DOHH2 (cell line): ENCODE measurements around the gene PGM5.

Experiments
- H3F3A ChIP-seq: fragments of 200-600 bp; sonication (generic), shearing (Covaris generic); 2 replicates; pipeline ENCODE4 v1.6.0; 2016; ENCODE audit warnings: antibody characterized with exemption, mild to moderate bottlenecking; ENCODE audit not compliant: control insufficient read depth, insufficient read depth
- H3K27ac ChIP-seq: fragments of 200-600 bp; sonication (generic); 2 replicates; pipeline ENCODE4 v1.5.1; 2014; ENCODE audit warnings: low read depth, mild to moderate bottlenecking, low read length, moderate library complexity
- H3K27me3 ChIP-seq: fragments of 200-600 bp; sonication (generic); 2 replicates; pipeline ENCODE4 v1.6.1; 2014; ENCODE audit warnings: mild to moderate bottlenecking, low read length, mixed read lengths; ENCODE audit not compliant: control insufficient read depth
- H3K36me3 ChIP-seq: fragments of 200-600 bp; sonication (generic); 2 replicates; pipeline ENCODE4 v1.6.1; 2014; ENCODE audit warnings: mild to moderate bottlenecking, low read length, moderate library complexity, mixed read lengths; ENCODE audit not compliant: control insufficient read depth
- H3K4me1 ChIP-seq: fragments of 200-600 bp; sonication (generic); 2 replicates; pipeline ENCODE4 v1.6.1; 2014; ENCODE audit warnings: mild to moderate bottlenecking, low read length, mixed read lengths; ENCODE audit not compliant: control insufficient read depth
- H3K4me2 ChIP-seq: fragments of 200-600 bp; sonication (generic); 2 replicates; pipeline ENCODE4 v1.6.0; 2014; ENCODE audit warnings: mild to moderate bottlenecking, low read length, moderate library complexity
- H3K4me3 ChIP-seq: fragments of 200-600 bp; sonication (generic); 2 replicates; pipeline ENCODE4 v1.5.1; 2014; ENCODE audit warnings: mild to moderate bottlenecking, low read length, mixed read lengths
- H3K79me2 ChIP-seq: fragments of 200-600 bp; sonication (generic); 2 replicates; pipeline ENCODE4 v1.6.1; 2014; ENCODE audit warnings: mild to moderate bottlenecking, low read length, mixed read lengths; ENCODE audit not compliant: control insufficient read depth
- H3K9me2 ChIP-seq: fragments of 200-600 bp; sonication (generic); replicated peaks from 2 replicates; pipeline ENCODE4 v1.6.1; 2014; ENCODE audit warnings: mild to moderate bottlenecking, low read length, mixed read lengths; ENCODE audit not compliant: control insufficient read depth
- H3K9me3 ChIP-seq: fragments of 200-600 bp; sonication (generic); 2 replicates; pipeline ENCODE4 v1.6.1; 2014; ENCODE audit warnings: antibody characterized with exemption, low read length, mixed read lengths; ENCODE audit not compliant: control insufficient read depth, insufficient read depth
- H4K20me1 ChIP-seq: fragments of 200-600 bp; sonication (generic); 2 replicates; pipeline ENCODE4 v1.6.0; 2014; ENCODE audit warnings: low read depth, mild to moderate bottlenecking, antibody characterized with exemption, low read length, moderate library complexity; ENCODE audit not compliant: control insufficient read depth, insufficient read depth
- EZH2phosphoT487 ChIP-seq: fragments of 200-600 bp; sonication (generic); IDR thresholded peaks from 2 replicates; pipeline ENCODE4 v1.6.1; 2017; ENCODE audit warnings: borderline replicate concordance, mild to moderate bottlenecking, antibody characterized with exemption, low read length, moderate library complexity, mixed read lengths
- TF ChIP-seq, protein P1 (sequence below): fragments of 200-600 bp; sonication (generic); IDR thresholded peaks from one replicate; pipeline ENCODE4 v1.5.1; 2014; ENCODE audit warnings: antibody characterized with exemption, mild to moderate bottlenecking, low read depth, low read length; ENCODE audit not compliant: poor library complexity, severe bottlenecking

The PGM5 gene

DNA sequence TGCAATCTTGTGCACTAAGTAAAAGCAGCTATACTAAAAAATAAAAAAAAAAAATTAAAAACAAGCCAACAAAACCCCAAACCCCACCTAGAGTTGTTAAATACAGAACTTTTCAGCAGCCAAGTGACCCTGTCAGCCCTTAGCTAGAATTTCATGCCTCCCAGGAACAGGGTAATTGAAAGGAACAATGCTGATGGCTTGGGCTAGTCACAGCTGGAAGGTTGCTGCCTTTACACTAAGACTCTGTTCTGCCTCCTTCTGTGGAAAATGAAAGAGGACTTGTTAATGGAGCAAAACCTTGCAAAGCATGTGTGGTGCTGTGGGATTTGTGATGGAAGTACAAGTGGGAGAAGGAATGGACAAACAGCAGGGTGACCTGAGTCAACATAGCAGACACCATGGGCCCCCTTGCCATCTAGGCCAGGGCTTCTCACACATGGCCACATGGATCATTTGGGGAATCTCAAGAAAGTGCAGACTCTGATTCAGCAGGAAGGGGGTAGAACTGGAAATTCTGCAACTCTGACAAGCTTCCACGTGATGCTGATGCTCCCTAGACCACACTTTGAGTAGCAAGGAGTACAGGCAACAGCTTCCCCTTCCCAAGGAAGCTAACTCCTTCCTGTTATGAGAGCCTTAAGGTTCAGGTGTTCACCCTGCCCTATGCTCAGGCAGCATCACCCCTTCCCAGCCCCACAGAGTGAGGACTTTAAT is 199.2 kb downstream of the PGM5 start:
- Histone ChIP-seq H3K4me2 (no peak overlapping the region), H3K79me2 (no peaks in the 10 kb centered on the region), H3K4me1 (no peaks in the 10 kb centered on the region), H3K4me3 (no peak overlapping the region), H3K36me3 (no peaks in the 10 kb centered on the region), H3K9me2 (no peaks in the 10 kb centered on the region), H3K27me3 (no peaks in the 10 kb centered on the region), H3F3A (no peaks in the 10 kb centered on the region), H4K20me1 (no peaks in the 10 kb centered on the region), H3K9me3 (no peaks in the 10 kb centered on the region), H3K27ac (no peak overlapping the region)
- no peak for TF ChIP-seq EZH2phosphoT487
- TF ChIP-seq, protein P1, sequence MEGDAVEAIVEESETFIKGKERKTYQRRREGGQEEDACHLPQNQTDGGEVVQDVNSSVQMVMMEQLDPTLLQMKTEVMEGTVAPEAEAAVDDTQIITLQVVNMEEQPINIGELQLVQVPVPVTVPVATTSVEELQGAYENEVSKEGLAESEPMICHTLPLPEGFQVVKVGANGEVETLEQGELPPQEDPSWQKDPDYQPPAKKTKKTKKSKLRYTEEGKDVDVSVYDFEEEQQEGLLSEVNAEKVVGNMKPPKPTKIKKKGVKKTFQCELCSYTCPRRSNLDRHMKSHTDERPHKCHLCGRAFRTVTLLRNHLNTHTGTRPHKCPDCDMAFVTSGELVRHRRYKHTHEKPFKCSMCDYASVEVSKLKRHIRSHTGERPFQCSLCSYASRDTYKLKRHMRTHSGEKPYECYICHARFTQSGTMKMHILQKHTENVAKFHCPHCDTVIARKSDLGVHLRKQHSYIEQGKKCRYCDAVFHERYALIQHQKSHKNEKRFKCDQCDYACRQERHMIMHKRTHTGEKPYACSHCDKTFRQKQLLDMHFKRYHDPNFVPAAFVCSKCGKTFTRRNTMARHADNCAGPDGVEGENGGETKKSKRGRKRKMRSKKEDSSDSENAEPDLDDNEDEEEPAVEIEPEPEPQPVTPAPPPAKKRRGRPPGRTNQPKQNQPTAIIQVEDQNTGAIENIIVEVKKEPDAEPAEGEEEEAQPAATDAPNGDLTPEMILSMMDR: no peak

DNA sequence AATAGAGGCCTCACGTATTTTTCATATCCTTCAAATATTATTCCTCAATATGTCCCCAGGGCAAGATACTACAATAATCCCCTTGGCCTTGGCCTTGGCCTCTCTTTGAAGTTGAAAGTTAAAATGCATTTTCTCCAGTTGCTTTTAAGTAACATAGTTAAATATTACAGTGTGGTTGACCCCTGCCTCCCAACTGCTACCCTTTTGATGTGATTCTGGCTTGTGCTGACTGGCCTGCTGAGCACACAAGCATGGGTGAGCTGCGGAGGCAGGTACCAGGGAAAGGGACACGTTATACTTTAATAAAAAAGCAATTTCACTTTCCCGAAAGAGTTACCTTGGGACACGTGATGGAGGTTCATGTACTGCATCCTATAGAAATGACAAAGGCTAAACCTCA is 202.1 kb downstream of the PGM5 start:
- no peaks in the 10 kb centered on the region for H3K9me3 ChIP-seq
- H3K4me1 ChIP-seq: no peaks in the 10 kb centered on the region
- no peak overlapping the region for H3K4me2 ChIP-seq
- H3K9me2 ChIP-seq: no peaks in the 10 kb centered on the region
- H3K27ac ChIP-seq: no peak overlapping the region
- no peaks in the 10 kb centered on the region for H3K79me2 ChIP-seq
- no peaks in the 10 kb centered on the region for H3K36me3 ChIP-seq
- H3F3A ChIP-seq: no peaks in the 10 kb centered on the region
- H3K4me3 ChIP-seq: no peak overlapping the region
- peaks cover 6% of the 10 kb centered on the region; the same call in 1 of the 2 replicates for H3K27me3 ChIP-seq
- no peaks in the 10 kb centered on the region for H4K20me1 ChIP-seq
- no peak for TF ChIP-seq EZH2phosphoT487
- TF ChIP-seq, protein P1: no peak

DNA sequence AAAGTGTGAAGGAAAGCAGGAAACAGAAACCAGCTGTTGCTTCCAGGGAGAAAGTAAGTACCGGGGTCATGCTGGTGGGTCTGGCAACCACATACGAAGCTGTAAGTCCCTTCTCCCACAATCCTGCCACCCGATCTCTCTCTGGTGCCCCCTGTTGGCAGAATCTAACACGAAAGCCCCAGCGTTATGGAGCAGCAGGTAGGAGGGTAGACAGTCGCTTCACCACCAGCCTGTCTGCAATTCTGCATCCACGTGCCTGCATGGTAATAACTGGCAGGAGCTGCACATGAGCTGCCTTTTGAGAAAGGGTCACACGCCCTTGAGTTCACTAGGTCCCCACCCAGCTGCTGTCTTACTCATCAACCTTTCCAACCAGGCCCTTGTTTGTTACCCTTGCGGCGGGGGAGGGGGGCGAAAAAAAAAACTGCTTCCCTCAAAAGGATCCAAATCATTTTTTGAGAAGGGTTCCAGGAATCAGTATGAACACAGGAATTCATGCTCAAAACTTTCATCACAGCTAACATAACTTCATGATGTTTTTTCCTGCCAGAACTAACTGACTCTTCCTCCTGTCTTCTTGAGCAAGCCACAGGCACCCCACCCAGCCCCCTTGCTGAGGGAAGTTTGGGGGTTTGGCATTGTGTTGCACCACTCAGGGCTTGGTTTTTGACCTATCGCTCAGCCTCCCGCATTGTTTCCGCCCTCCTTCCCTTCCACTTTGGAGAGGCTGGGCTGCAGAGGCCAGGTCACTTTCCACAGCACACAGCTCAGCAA is 203.8 kb downstream of the PGM5 start:
- no peaks in the 10 kb centered on the region for H3K9me2 ChIP-seq

More for the DNA sequence above, 203.8 kb downstream of the PGM5 start:
- H3K79me2 ChIP-seq: no peaks in the 10 kb centered on the region
- H3K27me3 ChIP-seq: peaks cover 6% of the 10 kb centered on the region; the same call in 1 of the 2 replicates
- H3K4me1 ChIP-seq: no peaks in the 10 kb centered on the region
- TF ChIP-seq, protein P1: peak; percentile 72
- TF ChIP-seq EZH2phosphoT487: no peak
- no peaks in the 10 kb centered on the region for H4K20me1 ChIP-seq
- no peaks in the 10 kb centered on the region for H3F3A ChIP-seq
- H3K9me3 ChIP-seq: no peaks in the 10 kb centered on the region
- H3K36me3 ChIP-seq: no peaks in the 10 kb centered on the region
- no peak overlapping the region for H3K4me3 ChIP-seq
- H3K27ac ChIP-seq: no peak overlapping the region
- no peak overlapping the region for H3K4me2 ChIP-seq
